Fibroblast of pulmonary artery (primary cell): ENCODE measurements around the gene MROH2A.

Source experiments
- DNase-seq: peaks from one replicate; pipeline ENCODE4 v3.0.0-alpha.2; 2010; ENCODE audit warnings: low read depth
- H3K4me3 ChIP-seq: replicated peaks from 2 replicates; pipeline ENCODE4 v1.5.1; 2011; ENCODE audit warnings: low read depth, mild to moderate bottlenecking, control low read depth, low read length, moderate library complexity
- TF ChIP-seq, protein P1 (sequence below): IDR thresholded peaks from 2 replicates; pipeline ENCODE4 v1.5.1; 2011; ENCODE audit warnings: mild to moderate bottlenecking, control low read depth, low read length, inconsistent platforms; ENCODE audit errors: missing control alignments

MROH2A gene

DNA sequence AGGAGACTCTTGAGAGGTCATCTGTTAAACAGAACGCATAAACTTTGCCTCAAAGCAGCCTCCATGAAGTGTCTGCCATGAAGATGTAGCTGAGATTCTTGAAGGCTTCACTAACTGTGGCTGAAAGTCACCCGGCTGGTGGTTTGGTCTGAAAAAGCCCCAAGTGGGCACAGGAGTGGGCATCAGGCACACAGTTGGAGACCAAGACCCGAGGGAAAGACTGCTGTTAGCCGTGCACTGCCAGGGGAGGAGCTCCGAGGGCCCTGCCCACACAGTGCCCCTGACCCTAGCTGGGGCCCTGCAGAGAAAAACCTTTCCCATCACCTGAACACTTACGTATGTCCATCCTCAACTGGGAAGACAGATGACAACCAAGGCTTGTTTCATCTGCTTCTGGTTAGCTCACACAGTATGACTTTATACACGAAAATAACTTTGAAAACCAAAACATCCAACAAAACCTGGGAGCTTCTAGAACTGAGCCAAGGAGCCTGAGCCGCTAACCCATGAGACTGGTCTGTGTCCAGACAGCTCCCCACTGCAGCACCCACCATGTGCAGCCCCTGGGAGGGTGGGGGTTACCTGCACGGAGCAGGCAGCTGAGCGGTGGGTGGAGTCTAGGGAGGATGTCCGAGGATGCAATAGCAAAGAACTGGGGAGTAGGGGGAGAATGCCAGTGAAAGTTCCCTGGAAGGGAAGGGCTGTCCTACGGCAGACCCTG is 60.8 kb downstream of the MROH2A start:
- TF ChIP-seq, protein P1, sequence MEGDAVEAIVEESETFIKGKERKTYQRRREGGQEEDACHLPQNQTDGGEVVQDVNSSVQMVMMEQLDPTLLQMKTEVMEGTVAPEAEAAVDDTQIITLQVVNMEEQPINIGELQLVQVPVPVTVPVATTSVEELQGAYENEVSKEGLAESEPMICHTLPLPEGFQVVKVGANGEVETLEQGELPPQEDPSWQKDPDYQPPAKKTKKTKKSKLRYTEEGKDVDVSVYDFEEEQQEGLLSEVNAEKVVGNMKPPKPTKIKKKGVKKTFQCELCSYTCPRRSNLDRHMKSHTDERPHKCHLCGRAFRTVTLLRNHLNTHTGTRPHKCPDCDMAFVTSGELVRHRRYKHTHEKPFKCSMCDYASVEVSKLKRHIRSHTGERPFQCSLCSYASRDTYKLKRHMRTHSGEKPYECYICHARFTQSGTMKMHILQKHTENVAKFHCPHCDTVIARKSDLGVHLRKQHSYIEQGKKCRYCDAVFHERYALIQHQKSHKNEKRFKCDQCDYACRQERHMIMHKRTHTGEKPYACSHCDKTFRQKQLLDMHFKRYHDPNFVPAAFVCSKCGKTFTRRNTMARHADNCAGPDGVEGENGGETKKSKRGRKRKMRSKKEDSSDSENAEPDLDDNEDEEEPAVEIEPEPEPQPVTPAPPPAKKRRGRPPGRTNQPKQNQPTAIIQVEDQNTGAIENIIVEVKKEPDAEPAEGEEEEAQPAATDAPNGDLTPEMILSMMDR, result no peak
- no peak for DNase-seq
- H3K4me3 ChIP-seq, result no peak overlapping the region

DNA sequence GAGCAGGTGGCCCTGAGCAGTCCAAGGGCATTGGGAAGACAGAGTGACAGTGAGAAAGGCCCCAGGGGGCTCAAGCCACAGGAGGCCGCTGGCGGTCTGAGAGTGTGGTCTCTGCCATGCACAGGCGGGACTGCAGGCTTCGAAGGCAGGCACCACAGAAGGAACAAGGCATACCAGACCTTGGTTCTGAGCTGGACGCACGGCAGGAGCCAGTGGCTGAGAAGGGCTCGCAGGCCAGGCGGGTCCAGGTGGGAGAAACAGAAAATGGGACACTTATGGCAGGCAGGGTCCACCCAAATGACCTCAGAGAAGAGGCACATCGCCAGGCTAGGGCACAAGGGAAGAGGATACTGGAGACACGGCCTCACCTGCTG is 61.3 kb downstream of the MROH2A start:
- DNase-seq, result no peak
- no peak overlapping the region for H3K4me3 ChIP-seq
- TF ChIP-seq, protein P1, result no peak

- H3K4me3 ChIP-seq, result no peak overlapping the region
- TF ChIP-seq, protein P1, result no peak
- no peak for DNase-seq
Observed at GRCh38 chr2:233840520-233840919, 62.4 kb downstream of the MROH2A start.

- no peak overlapping the region for H3K4me3 ChIP-seq
- DNase-seq, result no peak
- TF ChIP-seq, protein P1, result no peak
Observed at GRCh38 chr2:233841183-233841582, 63.1 kb downstream of the MROH2A start.

- TF ChIP-seq, protein P1, result no peak
- no peak for DNase-seq
- no peak overlapping the region for H3K4me3 ChIP-seq
Observed at GRCh38 chr2:233844064-233844807, 66.1 kb downstream of the MROH2A start.

GRCh38 chr2:233844836-233845235 is 66.7 kb downstream of the MROH2A start:
- TF ChIP-seq, protein P1, result no peak
- no peak overlapping the region for H3K4me3 ChIP-seq
- DNase-seq, result no peak
